Measurements from ENCODE around the gene NEUROG1.

Gene NEUROG1

GRCh38 chr5:135561266-135561665, 25.5 kb upstream of the NEUROG1 start:
- DNase-seq = no peak

GRCh38 chr5:135560858-135561257, 25.1 kb upstream of the NEUROG1 start:
- DNase-seq = peak; percentile 84

- peak; percentile 42 for DNase-seq
These were observed 23.6 kb upstream of the NEUROG1 start for GRCh38 chr5:135559354-135559753.

GRCh38 chr5:135557076-135557838, 21.5 kb upstream of the NEUROG1 start:
- DNase-seq = no peak

GRCh38 chr5:135556620-135557019, 20.9 kb upstream of the NEUROG1 start:
- no peak for DNase-seq

GRCh38 chr5:135555530-135555929, 19.8 kb upstream of the NEUROG1 start:
- no peak for DNase-seq

- no peak for DNase-seq
These were observed 18.1 kb upstream of the NEUROG1 start for GRCh38 chr5:135553688-135554462.

GRCh38 chr5:135551593-135552447, 16.1 kb upstream of the NEUROG1 start:
- DNase-seq = peak; percentile 80

GRCh38 chr5:135549413-135549812, 13.6 kb upstream of the NEUROG1 start:
- DNase-seq = no peak

- DNase-seq = no peak
These were observed 12.0 kb upstream of the NEUROG1 start for GRCh38 chr5:135547590-135548254.

- DNase-seq = no peak
These were observed 11.1 kb upstream of the NEUROG1 start for GRCh38 chr5:135546912-135547311.

- DNase-seq = no peak
These were observed 10.3 kb upstream of the NEUROG1 start for GRCh38 chr5:135546101-135546500.

GRCh38 chr5:135545099-135545498, 9.3 kb upstream of the NEUROG1 start:
- no peak for DNase-seq

- no peak for DNase-seq
These were observed 7.9 kb upstream of the NEUROG1 start for GRCh38 chr5:135543485-135544304.

GRCh38 chr5:135543001-135543484, 7.3 kb upstream of the NEUROG1 start:
- no peak for DNase-seq

GRCh38 chr5:135541807-135542502, 6.2 kb upstream of the NEUROG1 start:
- DNase-seq = no peak

GRCh38 chr5:135539430-135540005, 3.8 kb upstream of the NEUROG1 start:
- DNase-seq = no peak

GRCh38 chr5:135538261-135538660, 2.5 kb upstream of the NEUROG1 start:
- no peak for DNase-seq

GRCh38 chr5:135537745-135538144, 2.0 kb upstream of the NEUROG1 start:
- no peak for DNase-seq

GRCh38 chr5:135537271-135537670, 1.5 kb upstream of the NEUROG1 start:
- no peak for DNase-seq

GRCh38 chr5:135535420-135535819, 344 bp downstream of the NEUROG1 start:
- DNase-seq = peak; percentile 25
